ENCODE results near the gene CRHR1. TPM values are rescaled to one million over a fixed set of nuclear protein-coding genes. Genes with fewer than 3 reads are reported as not detected.

CRHR1 gene
- total and polyA plus RNA-seq, 4 donors: not detected

DNA sequence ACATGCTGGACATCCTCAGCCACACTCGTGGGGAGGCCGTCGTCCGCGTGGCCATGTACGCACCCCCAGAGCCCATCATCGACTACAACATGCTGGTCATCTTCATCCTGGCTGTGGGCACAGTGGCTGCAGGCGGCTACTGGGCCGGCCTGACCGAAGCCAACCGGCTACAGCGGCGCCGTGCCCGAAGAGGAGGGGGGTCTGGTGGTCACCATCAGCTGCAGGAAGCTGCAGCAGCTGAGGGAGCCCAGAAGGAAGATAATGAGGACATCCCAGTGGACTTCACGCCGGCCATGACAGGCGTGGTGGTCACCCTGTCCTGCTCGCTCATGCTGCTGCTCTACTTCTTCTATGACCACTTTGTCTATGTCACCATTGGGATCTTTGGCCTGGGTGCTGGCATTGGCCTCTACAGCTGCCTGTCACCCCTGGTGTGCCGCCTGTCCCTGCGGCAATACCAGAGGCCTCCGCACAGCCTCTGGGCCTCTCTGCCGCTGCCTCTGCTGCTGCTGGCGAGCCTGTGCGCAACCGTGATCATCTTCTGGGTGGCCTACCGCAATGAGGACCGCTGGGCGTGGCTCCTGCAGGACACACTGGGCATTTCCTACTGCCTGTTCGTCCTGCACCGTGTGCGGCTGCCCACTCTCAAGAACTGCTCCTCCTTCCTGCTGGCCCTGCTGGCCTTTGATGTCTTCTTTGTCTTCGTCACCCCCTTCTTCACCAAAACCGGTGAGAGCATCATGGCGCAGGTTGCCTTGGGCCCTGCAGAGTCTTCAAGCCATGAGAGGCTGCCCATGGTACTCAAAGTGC is 61.5 kb downstream of the CRHR1 start:
- H3K27ac ChIP-seq (ENCODE audit: low read depth in 1 of 2, low read length in 1 of 2): no peak overlapping the region
- no peaks in the 10 kb centered on the region for H3K27me3 ChIP-seq (ENCODE audit: control insufficient read depth in 3 of 3, insufficient read depth in 3 of 3, low read length in 2 of 3)
- no peaks in the 10 kb centered on the region for H3K36me3 ChIP-seq (ENCODE audit: control insufficient read depth in 4 of 4, insufficient read depth in 4 of 4, low read length in 4 of 4)
- 90 to 92% methylated on average over 35 of the region's 35 CpGs for WGBS, 2 donors
- no peak for ATAC-seq (ENCODE audit: insufficient read depth, low FRiP score)
- H3K9ac ChIP-seq (ENCODE audit: insufficient read depth in 1 of 2, low read length in 2 of 2): no peak overlapping the region
- TF ChIP-seq, protein P1, sequence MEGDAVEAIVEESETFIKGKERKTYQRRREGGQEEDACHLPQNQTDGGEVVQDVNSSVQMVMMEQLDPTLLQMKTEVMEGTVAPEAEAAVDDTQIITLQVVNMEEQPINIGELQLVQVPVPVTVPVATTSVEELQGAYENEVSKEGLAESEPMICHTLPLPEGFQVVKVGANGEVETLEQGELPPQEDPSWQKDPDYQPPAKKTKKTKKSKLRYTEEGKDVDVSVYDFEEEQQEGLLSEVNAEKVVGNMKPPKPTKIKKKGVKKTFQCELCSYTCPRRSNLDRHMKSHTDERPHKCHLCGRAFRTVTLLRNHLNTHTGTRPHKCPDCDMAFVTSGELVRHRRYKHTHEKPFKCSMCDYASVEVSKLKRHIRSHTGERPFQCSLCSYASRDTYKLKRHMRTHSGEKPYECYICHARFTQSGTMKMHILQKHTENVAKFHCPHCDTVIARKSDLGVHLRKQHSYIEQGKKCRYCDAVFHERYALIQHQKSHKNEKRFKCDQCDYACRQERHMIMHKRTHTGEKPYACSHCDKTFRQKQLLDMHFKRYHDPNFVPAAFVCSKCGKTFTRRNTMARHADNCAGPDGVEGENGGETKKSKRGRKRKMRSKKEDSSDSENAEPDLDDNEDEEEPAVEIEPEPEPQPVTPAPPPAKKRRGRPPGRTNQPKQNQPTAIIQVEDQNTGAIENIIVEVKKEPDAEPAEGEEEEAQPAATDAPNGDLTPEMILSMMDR (IDR thresholded peaks at IDR 0.05; ENCODE audit: control extremely low read depth, extremely low read depth): no peak
- peaks cover 0 to under 1% (median 0%) of the 10 kb centered on the region in 4 donors for H3K9me3 ChIP-seq (ENCODE audit: control insufficient read depth in 4 of 4, insufficient read depth in 3 of 4, low read length in 3 of 4)
- DNase-seq: no peak
- no peaks in the 10 kb centered on the region for H3K4me1 ChIP-seq (ENCODE audit: control insufficient read depth in 5 of 5, insufficient read depth in 5 of 5, low read length in 5 of 5)
- H3K4me3 ChIP-seq: no peak overlapping the region

DNA sequence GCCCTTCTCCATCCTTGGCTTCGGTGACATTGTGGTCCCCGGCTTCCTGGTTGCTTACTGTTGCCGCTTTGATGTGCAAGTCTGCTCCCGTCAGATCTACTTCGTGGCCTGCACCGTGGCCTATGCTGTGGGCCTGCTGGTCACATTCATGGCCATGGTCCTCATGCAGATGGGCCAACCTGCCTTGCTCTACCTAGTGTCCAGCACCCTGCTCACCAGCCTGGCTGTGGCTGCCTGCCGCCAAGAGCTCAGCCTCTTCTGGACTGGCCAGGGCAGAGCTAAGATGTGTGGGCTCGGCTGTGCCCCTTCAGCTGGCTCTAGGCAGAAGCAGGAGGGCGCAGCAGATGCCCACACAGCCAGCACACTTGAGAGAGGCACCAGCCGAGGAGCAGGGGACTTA is 62.1 kb downstream of the CRHR1 start:
- Histone ChIP-seq H3K4me1 (ENCODE audit: control insufficient read depth in 5 of 5, insufficient read depth in 5 of 5, low read length in 5 of 5) (no peaks in the 10 kb centered on the region), H3K4me3 (no peak overlapping the region), H3K36me3 (ENCODE audit: control insufficient read depth in 4 of 4, insufficient read depth in 4 of 4, low read length in 4 of 4) (no peaks in the 10 kb centered on the region), H3K9ac (ENCODE audit: insufficient read depth in 1 of 2, low read length in 2 of 2) (no peak overlapping the region), H3K27ac (ENCODE audit: low read depth in 1 of 2, low read length in 1 of 2) (no peak overlapping the region), H3K27me3 (ENCODE audit: control insufficient read depth in 3 of 3, insufficient read depth in 3 of 3, low read length in 2 of 3) (peaks cover 0 to 4% (median 0%) of the 10 kb centered on the region in 3 donors), H3K9me3 (ENCODE audit: control insufficient read depth in 4 of 4, insufficient read depth in 3 of 4, low read length in 3 of 4) (peaks cover 0 to 3% (median 0%) of the 10 kb centered on the region in 4 donors)
- ATAC-seq (ENCODE audit: insufficient read depth, low FRiP score): no peak
- TF ChIP-seq, protein P1 (IDR thresholded peaks at IDR 0.05; ENCODE audit: control extremely low read depth, extremely low read depth): no peak
- 89% methylated on average over 10 of the region's 10 CpGs for WGBS, 2 donors
- no peak for DNase-seq

DNA sequence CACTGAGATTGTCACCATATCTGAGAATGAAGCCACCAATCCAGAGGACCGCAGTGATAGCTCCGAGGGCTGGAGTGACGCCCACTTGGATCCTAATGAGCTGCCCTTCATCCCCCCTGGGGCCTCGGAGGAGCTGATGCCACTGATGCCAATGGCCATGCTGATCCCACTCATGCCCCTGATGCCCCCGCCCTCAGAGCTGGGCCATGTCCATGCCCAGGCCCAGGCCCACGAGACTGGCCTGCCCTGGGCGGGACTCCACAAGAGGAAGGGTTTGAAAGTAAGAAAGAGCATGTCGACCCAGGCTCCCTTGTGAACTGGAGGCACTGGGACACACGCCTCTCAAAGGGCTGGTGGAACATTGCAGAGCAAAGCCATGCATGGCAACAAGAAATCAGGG is 62.5 kb downstream of the CRHR1 start:
- no peak for ATAC-seq (ENCODE audit: insufficient read depth, low FRiP score)
- no peak overlapping the region for H3K9ac ChIP-seq (ENCODE audit: insufficient read depth in 1 of 2, low read length in 2 of 2)
- TF ChIP-seq, protein P1 (IDR thresholded peaks at IDR 0.05; ENCODE audit: control extremely low read depth, extremely low read depth): no peak
- no peaks in the 10 kb centered on the region for H3K4me1 ChIP-seq (ENCODE audit: control insufficient read depth in 5 of 5, insufficient read depth in 5 of 5, low read length in 5 of 5)
- H3K4me3 ChIP-seq: no peak overlapping the region
- peaks cover 0 to 3% (median 0%) of the 10 kb centered on the region in 4 donors for H3K9me3 ChIP-seq (ENCODE audit: control insufficient read depth in 4 of 4, insufficient read depth in 3 of 4, low read length in 3 of 4)
- no peaks in the 10 kb centered on the region for H3K36me3 ChIP-seq (ENCODE audit: control insufficient read depth in 4 of 4, insufficient read depth in 4 of 4, low read length in 4 of 4)
- no peak for DNase-seq
- H3K27me3 ChIP-seq (ENCODE audit: control insufficient read depth in 3 of 3, insufficient read depth in 3 of 3, low read length in 2 of 3): peaks cover 0 to 4% (median 0%) of the 10 kb centered on the region in 3 donors
- H3K27ac ChIP-seq (ENCODE audit: low read depth in 1 of 2, low read length in 1 of 2): no peak overlapping the region
- WGBS, 2 donors: 81 to 86% methylated on average over 9 of the region's 9 CpGs

Measured in lung (tissue), 12 donors.